ENCODE data around the gene ARHGAP30.

Gene ARHGAP30

DNA sequence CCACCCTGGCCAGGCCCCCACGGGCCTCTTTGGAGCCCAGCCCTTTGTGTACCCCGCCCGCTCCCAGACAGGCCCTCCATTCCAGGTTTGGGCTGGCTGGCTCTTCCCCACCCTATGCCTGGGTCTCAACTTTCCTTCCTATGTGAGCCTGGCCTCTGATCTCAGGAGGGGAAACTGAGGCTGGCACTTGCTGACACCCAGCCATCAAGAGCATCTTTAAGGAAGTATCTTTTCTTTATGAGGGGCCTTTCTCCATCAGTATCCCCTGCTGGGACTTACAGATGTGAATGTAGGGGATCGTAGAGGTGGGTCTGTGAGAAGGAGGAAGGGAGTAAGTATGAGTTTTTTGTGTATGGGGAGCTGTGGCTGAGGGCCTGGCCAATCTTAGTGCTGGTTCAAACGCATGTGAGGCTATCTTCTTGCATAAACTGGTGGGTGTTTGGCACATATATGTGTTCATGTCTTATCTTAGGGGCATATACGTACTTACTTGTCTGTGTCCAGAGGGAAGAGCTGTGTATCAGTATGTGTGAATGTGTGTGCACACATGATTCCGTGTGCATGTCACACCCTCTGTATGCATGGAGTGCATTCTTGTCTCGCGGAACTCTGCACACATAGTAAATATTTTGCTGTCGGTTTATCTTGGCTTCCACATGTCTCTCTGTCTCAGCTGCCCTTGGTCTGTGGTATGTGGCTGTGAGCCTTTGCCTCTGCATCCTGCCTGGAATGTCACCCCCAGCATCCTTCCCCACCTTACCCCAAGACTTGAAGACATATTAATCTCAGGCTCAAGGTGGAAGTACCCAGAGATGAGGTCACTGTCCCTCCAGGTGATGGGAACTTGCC, 14.3 kb upstream of the ARHGAP30 start:
- TF ChIP-seq GATA2 (IDR thresholded peaks at IDR 0.05; ENCODE audit: low read depth, low read length) (no peak), GATA3 (IDR thresholded peaks at IDR 0.05; ENCODE audit: low read depth, low read length) (no peak)

DNA sequence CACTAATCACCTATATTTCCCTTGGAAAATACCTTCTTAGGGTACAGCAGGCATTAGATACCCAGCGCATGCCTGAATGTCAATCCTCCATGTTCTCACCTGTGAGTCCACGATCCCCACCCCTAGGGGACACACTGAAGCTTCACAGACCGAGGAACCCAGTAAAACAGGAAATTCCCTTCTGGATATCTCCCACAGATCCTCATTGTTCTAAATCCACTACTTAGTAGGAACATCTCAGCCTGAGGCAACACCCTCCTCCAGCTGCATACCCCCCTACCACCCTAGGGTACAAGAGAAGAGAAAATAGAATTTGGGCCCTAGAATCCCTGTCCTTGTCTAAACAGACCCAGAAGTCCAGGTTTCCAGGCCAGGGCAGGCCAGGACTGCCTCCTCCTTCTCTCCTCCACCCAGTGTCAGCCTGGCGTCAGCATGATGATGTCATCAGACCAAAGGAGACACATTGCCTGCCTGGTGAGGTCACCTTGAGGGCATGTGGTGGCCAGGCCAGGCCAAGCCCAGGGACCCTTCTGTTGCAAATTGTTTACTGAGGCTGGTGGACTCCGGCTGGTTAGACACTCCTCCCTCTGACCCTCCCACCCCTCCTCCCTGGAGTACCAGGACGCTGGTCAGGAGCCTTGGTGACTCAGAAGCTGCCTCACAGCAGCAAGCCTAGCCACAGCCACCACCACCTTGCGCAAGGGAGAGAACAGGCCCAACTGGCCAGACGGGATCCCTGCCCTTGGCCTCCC, 13.5 kb upstream of the ARHGAP30 start:
- TF ChIP-seq GATA3 (IDR thresholded peaks at IDR 0.05; ENCODE audit: low read depth, low read length) (no peak), GATA2 (IDR thresholded peaks at IDR 0.05; ENCODE audit: low read depth, low read length) (no peak)

DNA sequence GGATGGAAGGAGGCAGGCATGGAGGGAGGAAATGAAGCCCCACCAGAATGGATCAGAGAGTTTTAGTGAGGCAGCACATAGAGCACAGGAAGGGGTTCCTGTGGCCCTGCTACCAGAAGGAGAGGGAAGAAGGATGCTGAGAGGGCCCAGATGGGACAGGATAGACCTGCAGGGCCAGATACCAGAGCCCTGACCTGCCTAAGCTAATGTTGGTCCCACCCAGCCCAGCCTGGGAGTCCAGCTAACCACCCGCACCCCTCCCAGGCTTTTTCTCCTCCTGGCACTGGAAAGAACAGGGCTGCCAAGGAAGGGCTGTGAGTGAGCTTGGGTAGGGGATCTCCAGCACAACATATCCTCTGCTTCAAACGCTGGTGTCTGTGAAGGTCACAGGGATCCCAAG, 12.8 kb upstream of the ARHGAP30 start:
- TF ChIP-seq GATA3 (IDR thresholded peaks at IDR 0.05; ENCODE audit: low read depth, low read length) (no peak), GATA2 (IDR thresholded peaks at IDR 0.05; ENCODE audit: low read depth, low read length) (no peak)

DNA sequence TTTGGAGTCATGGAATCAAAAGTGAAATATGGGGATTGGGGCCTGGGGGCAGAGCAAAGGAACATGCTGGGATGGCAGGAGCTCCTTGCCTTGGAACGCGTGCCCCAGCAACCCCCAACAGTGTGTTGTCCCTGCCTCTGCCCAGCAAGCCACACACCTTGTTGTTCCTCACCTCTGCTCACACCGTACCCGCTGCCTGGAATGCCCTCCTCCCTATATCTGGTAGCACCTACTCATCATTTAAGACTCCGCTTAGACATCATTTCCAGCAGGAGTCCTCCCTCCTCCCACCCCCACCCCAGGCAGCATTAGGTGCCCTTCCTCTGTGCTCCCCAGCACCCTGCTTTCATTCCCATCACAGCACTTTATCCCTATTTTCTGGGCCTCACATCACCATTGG, 11.8 kb upstream of the ARHGAP30 start:
- TF ChIP-seq GATA3 (IDR thresholded peaks at IDR 0.05; ENCODE audit: low read depth, low read length) (no peak), GATA2 (IDR thresholded peaks at IDR 0.05; ENCODE audit: low read depth, low read length) (no peak)

DNA sequence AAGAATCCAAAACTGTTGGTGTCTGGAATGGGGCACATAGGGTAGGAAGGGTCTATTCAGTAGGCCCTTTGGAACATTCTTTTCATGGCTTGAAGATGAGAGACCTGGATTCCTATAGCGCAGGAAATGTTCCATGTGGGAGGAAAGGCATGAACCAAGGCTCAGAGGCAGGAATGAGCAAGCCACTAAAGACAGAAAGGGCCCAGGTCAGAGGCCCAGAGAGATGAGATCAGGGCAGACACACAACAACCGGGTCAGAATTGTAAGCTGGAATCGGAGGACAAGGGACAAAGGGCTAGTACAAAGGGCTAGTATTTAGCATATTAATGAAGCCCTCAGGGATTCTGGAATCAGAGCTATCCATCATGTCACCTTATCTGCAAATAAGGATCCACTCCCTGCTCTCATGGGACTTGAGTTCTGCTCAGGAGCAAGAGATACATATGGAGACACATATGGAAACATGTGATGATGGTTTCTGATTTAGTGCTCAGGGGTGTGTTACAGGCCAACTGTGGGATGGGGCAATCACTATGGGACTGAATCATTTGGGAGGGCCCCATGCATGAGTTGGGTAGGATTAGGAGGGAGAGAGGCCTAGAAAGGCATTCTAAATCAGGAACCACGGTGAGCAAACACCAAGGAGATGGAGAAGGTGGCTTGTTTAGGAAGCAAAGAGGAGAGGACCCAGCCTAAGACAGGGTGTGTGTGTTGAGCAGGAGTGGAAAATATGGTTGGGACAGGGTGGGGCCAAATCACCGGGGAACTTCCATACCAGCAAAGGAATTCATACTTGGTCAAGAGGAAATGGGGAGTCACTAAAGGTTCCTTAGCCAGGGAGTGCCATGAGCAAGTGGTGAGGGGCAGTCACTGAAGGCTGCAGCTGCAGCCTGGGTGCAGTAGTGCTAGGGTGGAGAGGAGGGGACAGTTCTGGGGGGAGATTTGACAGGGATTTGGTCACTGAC, 11.0 kb upstream of the ARHGAP30 start:
- TF ChIP-seq GATA3 (IDR thresholded peaks at IDR 0.05; ENCODE audit: low read depth, low read length) (no peak), GATA2 (IDR thresholded peaks at IDR 0.05; ENCODE audit: low read depth, low read length) (no peak)

DNA sequence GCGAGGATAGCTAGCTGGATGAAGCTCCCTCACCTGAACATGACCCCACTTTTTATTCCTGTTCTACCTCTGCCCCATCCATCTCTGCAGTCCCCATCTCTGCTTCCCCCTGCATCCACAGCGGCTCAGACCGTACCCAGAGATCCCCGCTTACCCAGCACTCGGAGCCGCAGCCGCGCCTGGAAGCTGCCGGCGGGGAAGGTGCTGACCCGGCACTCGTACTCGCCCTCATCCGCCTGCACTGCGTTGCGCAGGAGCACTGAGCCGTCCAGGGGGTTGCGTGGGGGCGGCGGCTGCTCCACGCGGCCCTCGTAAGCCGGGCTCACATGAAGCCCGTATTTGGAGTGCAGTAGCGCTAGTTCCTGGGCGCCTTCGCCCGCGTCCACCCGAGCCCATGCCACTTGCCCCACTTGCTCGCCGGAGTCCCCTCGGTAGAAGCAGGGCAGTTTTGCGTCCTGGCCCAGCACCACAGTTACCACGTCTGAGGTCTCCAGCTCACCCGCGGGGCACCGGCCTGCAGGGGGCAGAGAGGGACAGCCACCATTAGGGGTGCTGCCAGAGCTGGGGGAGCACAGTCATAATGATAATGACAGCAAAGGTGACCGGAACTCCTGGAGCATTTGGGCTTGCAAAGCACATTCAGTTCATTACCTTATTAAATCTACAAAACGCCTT, 9.9 kb upstream of the ARHGAP30 start:
- no peak for TF ChIP-seq GATA2 (IDR thresholded peaks at IDR 0.05; ENCODE audit: low read depth, low read length)
- TF ChIP-seq GATA3 (IDR thresholded peaks at IDR 0.05; ENCODE audit: low read depth, low read length) = no peak

DNA sequence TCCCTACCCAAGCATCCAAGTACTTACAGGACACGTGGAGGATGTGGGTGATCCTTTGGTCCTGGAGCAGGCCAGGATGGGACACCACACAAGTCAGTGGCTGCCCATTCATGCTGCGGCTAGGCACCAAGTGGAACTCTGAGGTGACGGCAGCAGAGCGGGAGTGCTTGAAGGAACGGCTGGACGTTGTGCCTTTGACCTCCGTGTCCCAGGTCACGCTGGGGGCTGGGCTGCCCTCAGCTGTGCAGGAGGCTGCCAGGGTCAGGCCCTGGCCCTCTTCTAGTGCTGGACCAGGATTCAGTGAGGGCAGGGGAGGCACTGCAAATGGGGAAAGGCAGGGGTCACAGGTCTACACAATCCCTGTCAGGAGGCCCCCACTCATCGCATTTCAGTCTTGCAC, 7.7 kb upstream of the ARHGAP30 start:
- no peak for TF ChIP-seq GATA3 (IDR thresholded peaks at IDR 0.05; ENCODE audit: low read depth, low read length)
- TF ChIP-seq GATA2 (IDR thresholded peaks at IDR 0.05; ENCODE audit: low read depth, low read length) = no peak

DNA sequence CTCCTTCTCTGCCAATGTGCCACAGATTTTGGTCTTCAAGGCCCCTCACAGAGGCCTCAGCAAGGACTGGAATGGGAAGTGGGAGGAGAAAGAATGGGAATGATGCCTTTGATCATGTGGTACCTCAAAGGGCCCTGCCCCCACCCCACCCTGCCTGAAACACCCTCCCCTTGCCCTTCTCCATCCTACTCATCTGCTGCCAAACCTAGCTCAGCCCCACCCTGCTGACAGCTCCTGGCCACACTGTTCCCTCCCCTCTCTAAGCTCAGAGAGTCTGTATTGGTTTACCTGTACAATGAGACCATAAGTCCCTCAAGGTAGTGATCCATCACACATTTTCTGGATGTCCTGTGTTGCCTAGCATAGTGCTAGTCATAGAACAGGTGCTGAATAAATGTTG, 6.7 kb upstream of the ARHGAP30 start:
- TF ChIP-seq GATA2 (IDR thresholded peaks at IDR 0.05; ENCODE audit: low read depth, low read length) = no peak
- TF ChIP-seq GATA3 (IDR thresholded peaks at IDR 0.05; ENCODE audit: low read depth, low read length) = no peak

DNA sequence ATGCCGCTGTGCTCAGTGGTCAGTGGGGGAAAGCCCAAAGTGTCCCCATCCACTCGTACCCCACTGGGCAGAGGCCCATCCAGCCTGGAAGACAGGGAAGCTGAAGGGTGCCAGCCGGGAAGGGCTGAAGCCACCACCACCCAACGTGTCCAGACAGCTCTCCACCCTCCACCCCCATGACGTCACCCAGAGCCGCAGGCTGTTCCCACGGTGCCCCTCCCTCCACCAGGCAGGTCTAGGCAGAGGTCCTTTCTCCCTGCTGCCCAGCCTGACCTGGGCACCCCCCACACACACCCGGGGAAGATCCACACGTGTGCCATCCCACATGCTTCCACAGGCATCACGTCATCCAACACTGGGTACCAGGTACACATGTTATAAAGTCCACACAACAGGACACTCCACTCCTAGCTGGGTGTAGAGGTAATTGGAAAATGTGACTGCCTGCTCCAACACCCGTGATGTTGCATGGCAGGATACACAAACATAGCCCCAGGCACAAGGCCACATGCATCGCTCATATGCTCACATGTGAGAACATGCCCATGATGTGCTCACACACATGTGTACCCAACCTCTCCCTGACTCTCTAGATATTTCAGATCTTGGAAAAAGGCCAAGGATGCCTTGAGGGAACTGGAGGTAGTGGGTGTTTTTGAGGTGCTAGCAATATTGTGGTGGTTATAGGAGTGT, 5.1 kb upstream of the ARHGAP30 start:
- TF ChIP-seq GATA2 (IDR thresholded peaks at IDR 0.05; ENCODE audit: low read depth, low read length) (no peak), GATA3 (IDR thresholded peaks at IDR 0.05; ENCODE audit: low read depth, low read length) (no peak)

DNA sequence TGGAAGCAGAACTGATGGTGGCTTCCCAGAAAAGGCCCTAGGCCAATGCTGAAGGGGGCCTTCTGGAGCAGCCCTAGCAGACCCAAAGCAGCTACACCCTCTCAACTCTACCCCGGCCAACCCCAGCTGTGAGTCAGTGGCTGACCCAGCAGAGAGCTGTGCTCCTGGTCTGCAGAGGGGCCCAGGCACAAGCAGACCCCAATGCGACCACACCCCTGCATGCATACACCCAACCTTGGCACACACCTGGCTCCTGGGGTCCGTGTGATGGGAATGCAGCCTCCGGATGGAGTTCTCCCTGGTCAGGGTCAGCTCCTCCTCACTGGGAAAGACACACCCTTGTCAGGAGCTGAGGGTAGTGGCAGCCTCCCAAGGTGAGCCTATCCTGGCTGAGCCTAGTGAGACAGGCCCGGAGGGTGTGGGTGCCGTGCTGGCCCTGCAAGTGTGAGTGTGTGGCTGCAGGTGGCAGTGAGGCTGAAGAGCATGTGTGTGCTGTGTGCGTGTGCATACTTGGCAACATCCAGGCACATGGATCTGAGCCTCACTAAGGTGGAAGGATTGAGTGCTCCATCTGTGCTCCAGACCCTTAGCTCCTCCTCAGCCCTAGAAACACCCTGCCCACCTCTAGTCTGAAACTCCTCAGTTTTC, 3.9 kb upstream of the ARHGAP30 start:
- no peak for TF ChIP-seq GATA2 (IDR thresholded peaks at IDR 0.05; ENCODE audit: low read depth, low read length)
- TF ChIP-seq GATA3 (IDR thresholded peaks at IDR 0.05; ENCODE audit: low read depth, low read length) = no peak

DNA sequence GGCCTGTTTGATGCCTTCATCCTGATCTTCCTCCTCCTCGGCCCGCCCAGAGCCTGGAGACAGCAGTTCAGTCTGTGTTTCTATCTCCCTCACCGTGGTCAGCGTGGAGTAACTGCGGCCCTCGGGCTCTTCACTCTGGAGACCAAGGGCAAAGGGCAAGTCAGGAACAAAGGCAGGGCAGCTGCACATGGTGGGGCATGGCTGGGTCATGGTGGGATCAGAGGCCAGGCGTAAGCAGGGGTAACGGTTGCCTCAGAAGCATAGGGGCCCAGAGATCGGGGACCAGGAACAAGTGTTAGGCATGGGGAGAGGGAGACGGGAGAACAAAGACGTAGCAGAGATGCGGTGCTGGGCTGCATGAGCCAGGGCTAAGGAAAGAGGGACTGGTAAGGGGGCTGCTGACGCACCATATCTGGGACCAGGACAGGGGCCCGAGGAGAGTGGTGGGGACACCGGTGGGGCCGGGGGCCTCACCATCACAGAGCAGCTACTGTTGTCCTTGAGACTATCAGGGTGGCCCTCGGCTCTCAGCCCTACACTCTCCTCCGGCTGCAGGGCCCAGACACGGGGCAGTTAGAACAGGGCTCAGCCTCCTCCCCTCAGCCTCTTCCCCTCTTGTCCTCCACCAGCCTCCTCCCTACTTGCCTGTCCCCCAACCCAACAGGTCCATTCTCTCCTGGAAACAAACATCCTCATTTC, 3.2 kb upstream of the ARHGAP30 start:
- TF ChIP-seq GATA2 (IDR thresholded peaks at IDR 0.05; ENCODE audit: low read depth, low read length) = no peak
- no peak for TF ChIP-seq GATA3 (IDR thresholded peaks at IDR 0.05; ENCODE audit: low read depth, low read length)

DNA sequence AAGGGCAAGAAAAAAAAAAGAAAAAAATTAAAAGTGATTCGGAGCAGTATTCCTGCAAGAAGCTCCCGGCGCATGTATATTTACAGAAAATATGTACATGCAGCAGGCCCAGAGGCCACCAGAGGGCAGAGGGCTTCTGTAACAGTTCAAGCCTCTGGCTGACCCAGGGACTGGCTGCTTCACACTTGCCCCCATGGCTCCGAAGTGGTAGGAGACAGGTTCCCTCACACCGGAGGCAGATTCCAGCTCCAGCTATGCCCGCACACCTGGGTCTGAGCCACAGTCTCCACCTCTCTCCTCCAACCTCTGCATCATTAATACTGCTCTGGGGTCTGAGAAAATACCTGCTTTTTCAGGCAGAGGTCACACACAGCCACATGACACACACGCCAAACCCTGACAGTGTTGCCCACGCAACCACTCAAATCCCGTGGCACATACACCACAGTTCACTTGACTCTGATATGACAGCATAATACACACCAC, 2.2 kb upstream of the ARHGAP30 start:
- TF ChIP-seq GATA2 (IDR thresholded peaks at IDR 0.05; ENCODE audit: low read depth, low read length) = no peak
- no peak for TF ChIP-seq GATA3 (IDR thresholded peaks at IDR 0.05; ENCODE audit: low read depth, low read length)
